ENCODE measurements around the gene TFR2. TPM values are rescaled to one million over a fixed set of nuclear protein-coding genes. Genes with fewer than 3 reads are reported as not detected.

Gene TFR2
- total RNA-seq, 4 donors from 2014 or later, result 0.60 to 0.68 (median 0.64) TPM; not detected in 1

- no peak for TF ChIP-seq CTCF (IDR thresholded peaks at IDR 0.05)
- TF ChIP-seq EP300 (IDR thresholded peaks at IDR 0.05; ENCODE audit: low read depth), result no peak
- no peak overlapping the region for H3K4me3 ChIP-seq
- intact Hi-C loops (cut with DNase I; ENCODE audit: low total_unique reads) (no loop called here), in situ Hi-C loops (cut with MboI; ENCODE audit: low pct_ligation_motif_present in 1 of 4, low pct_unique_long_range_greater_than_20kb in 1 of 4, low sequenced_read_pairs in 3 of 4) (no loop called here)
- H3K27me3 ChIP-seq, result no peaks in the 10 kb centered on the region
- no peak for DNase-seq
- peaks cover 3 to 12% (median 7%) of the 10 kb centered on the region in 4 donors for H3K4me1 ChIP-seq
- no peak overlapping the region for H3K27ac ChIP-seq
- 80 to 86% methylated on average over 12 to 15 of the region's 15 CpGs for WGBS, 2 donors (ENCODE audit: low coverage in 1 of 2)
- no peaks in the 10 kb centered on the region for H3K36me3 ChIP-seq
- no peaks in the 10 kb centered on the region for H3K9me3 ChIP-seq
These were observed 17.2 kb downstream of the TFR2 start for GRCh38 chr7:100623951-100624824.

- no peak for DNase-seq
- Histone ChIP-seq H3K27me3 (no peaks in the 10 kb centered on the region), H3K4me3 (no peak overlapping the region), H3K36me3 (no peaks in the 10 kb centered on the region), H3K4me1 (peaks cover 0 to 5% (median 2%) of the 10 kb centered on the region in 4 donors), H3K9me3 (no peaks in the 10 kb centered on the region), H3K27ac (no peak overlapping the region)
- TF ChIP-seq CTCF (IDR thresholded peaks at IDR 0.05), result no peak
- TF ChIP-seq EP300 (IDR thresholded peaks at IDR 0.05; ENCODE audit: low read depth), result no peak
- no peak for TF ChIP-seq POLR2AphosphoS5 (IDR thresholded peaks at IDR 0.05)
- no peak for TF ChIP-seq POLR2A (IDR thresholded peaks at IDR 0.05)
- in situ Hi-C loops (cut with MboI; ENCODE audit: low pct_ligation_motif_present in 1 of 4, low pct_unique_long_range_greater_than_20kb in 1 of 4, low sequenced_read_pairs in 3 of 4) (no loop called here), intact Hi-C loops (cut with DNase I; ENCODE audit: low total_unique reads) (no loop called here)
- WGBS, 2 donors (ENCODE audit: low coverage in 1 of 2), result 76 to 100% methylated on average over 4 to 8 of the region's 8 CpGs
These were observed 19.8 kb downstream of the TFR2 start for GRCh38 chr7:100621554-100621953.

GRCh38 chr7:100620804-100621203 lies 20.5 kb downstream of the TFR2 start:
- Histone ChIP-seq H3K9me3 (no peaks in the 10 kb centered on the region), H3K27me3 (no peaks in the 10 kb centered on the region), H3K4me3 (no peak overlapping the region), H3K4me1 (no peaks in the 10 kb centered on the region), H3K36me3 (no peaks in the 10 kb centered on the region), H3K27ac (no peak overlapping the region)
- DNase-seq, result no peak
- TF ChIP-seq CTCF (IDR thresholded peaks at IDR 0.05), result no peak
- no peak for TF ChIP-seq EP300 (IDR thresholded peaks at IDR 0.05; ENCODE audit: low read depth)
- TF ChIP-seq POLR2AphosphoS5 (IDR thresholded peaks at IDR 0.05), result no peak
- TF ChIP-seq POLR2A (IDR thresholded peaks at IDR 0.05), result no peak
- 60 to 92% methylated on average over 1 to 23 of the region's 23 CpGs for WGBS, 2 donors (ENCODE audit: low coverage in 1 of 2)
- intact Hi-C loops (cut with DNase I; ENCODE audit: low total_unique reads), result no loop called here
- in situ Hi-C loops (cut with MboI; ENCODE audit: low pct_ligation_motif_present in 1 of 4, low pct_unique_long_range_greater_than_20kb in 1 of 4, low sequenced_read_pairs in 3 of 4), result no loop called here

GRCh38 chr7:100620239-100620638 lies 21.1 kb downstream of the TFR2 start:
- Histone ChIP-seq H3K9me3 (no peaks in the 10 kb centered on the region), H3K36me3 (no peaks in the 10 kb centered on the region), H3K27me3 (no peaks in the 10 kb centered on the region), H3K4me3 (no peak overlapping the region), H3K4me1 (no peaks in the 10 kb centered on the region), H3K27ac (no peak overlapping the region)
- TF ChIP-seq CTCF (IDR thresholded peaks at IDR 0.05) (no peak), POLR2AphosphoS5 (IDR thresholded peaks at IDR 0.05) (no peak), POLR2A (IDR thresholded peaks at IDR 0.05) (no peak), EP300 (IDR thresholded peaks at IDR 0.05; ENCODE audit: low read depth) (no peak)
- 87 to 90% methylated on average over 4 to 6 of the region's 6 CpGs for WGBS, 2 donors (ENCODE audit: low coverage in 1 of 2)
- in situ Hi-C loops (cut with MboI; ENCODE audit: low pct_ligation_motif_present in 1 of 4, low pct_unique_long_range_greater_than_20kb in 1 of 4, low sequenced_read_pairs in 3 of 4), result no loop called here
- DNase-seq, result no peak
- intact Hi-C loops (cut with DNase I; ENCODE audit: low total_unique reads), result no loop called here
